GM18498 (cell line): ENCODE data around the gene DTL.

Source experiments
- ATAC-seq: cut with Tn5 transposase; IDR thresholded peaks from one replicate; pipeline ENCODE4 v1.9.1; 2021; ENCODE audit warnings: mild to moderate bottlenecking, moderate library complexity; ENCODE audit not compliant: unreplicated experiment

DTL gene

GRCh38 chr1:212035835-212036605 lies 472 bp downstream of the DTL start:
- peak; percentile 23 for ATAC-seq

- no peak for ATAC-seq
These were observed 2.4 kb downstream of the DTL start for GRCh38 chr1:212037900-212038299.

GRCh38 chr1:212039622-212040021 lies 4.1 kb downstream of the DTL start:
- no peak for ATAC-seq

GRCh38 chr1:212040629-212041412 lies 5.3 kb downstream of the DTL start:
- no peak for ATAC-seq

- no peak for ATAC-seq
These were observed 6.9 kb downstream of the DTL start for GRCh38 chr1:212042436-212042835.

- no peak for ATAC-seq
These were observed 9.3 kb downstream of the DTL start for GRCh38 chr1:212044851-212045250.

GRCh38 chr1:212045981-212046380 lies 10.4 kb downstream of the DTL start:
- no peak for ATAC-seq

- no peak for ATAC-seq
These were observed 18.4 kb downstream of the DTL start for GRCh38 chr1:212053993-212054392.

GRCh38 chr1:212055333-212055732 lies 19.8 kb downstream of the DTL start:
- ATAC-seq: no peak

GRCh38 chr1:212060632-212061472 lies 25.3 kb downstream of the DTL start:
- ATAC-seq: no peak

- no peak for ATAC-seq
These were observed 27.4 kb downstream of the DTL start for GRCh38 chr1:212062832-212063438.

GRCh38 chr1:212067787-212068186 lies 32.2 kb downstream of the DTL start:
- no peak for ATAC-seq

GRCh38 chr1:212070720-212071302 lies 35.3 kb downstream of the DTL start:
- ATAC-seq: no peak

GRCh38 chr1:212072047-212072446 lies 36.5 kb downstream of the DTL start:
- no peak for ATAC-seq

GRCh38 chr1:212073490-212073889 lies 37.9 kb downstream of the DTL start:
- ATAC-seq: no peak

- ATAC-seq: no peak
These were observed 38.8 kb downstream of the DTL start for GRCh38 chr1:212074313-212074712.

- ATAC-seq: no peak
These were observed 39.3 kb downstream of the DTL start for GRCh38 chr1:212074856-212075255.

GRCh38 chr1:212077028-212077427 lies 41.5 kb downstream of the DTL start:
- no peak for ATAC-seq

GRCh38 chr1:212078826-212079225 lies 43.3 kb downstream of the DTL start:
- ATAC-seq: no peak

GRCh38 chr1:212082765-212083406 lies 47.3 kb downstream of the DTL start:
- no peak for ATAC-seq
